Naive B cell (primary cell): Measurements from ENCODE around the gene CCDC169. TPM values are rescaled to one million over a fixed set of nuclear protein-coding genes. Genes with fewer than 3 reads are reported as not detected.

ENCODE experiments used
- ATAC-seq, 2 donors: fragments of 150-1000 bp; cut with Tn5 transposase; 2 replicates each; pipeline ENCODE4 v1.10.0; 2021; ENCODE audit warnings: low read depth in 2 of 2, mild to moderate bottlenecking in 2 of 2, moderate library complexity in 2 of 2
- DNase-seq: peaks from one replicate; pipeline ENCODE4 v3.0.0; 2022
- H3K27ac Mint-ChIP-seq, 6 donors: one replicate each; pipeline ENCODE4 v1.8.0; 2020 to 2022; ENCODE audit warnings: mild to moderate bottlenecking in 6 of 6, mixed read lengths in 6 of 6, moderate library complexity in 5 of 6, inconsistent platforms in 2 of 6
- H3K27me3 Mint-ChIP-seq, 3 donors: one replicate each; pipeline ENCODE4 v1.8.0; 2021 to 2022; ENCODE audit warnings: mixed read lengths in 3 of 3, mild to moderate bottlenecking in 1 of 3
- H3K36me3 Mint-ChIP-seq, 2 donors: one replicate each; pipeline ENCODE4 v1.8.0; 2020 to 2022; ENCODE audit warnings: mixed read lengths in 2 of 2, inconsistent platforms in 1 of 2, mild to moderate bottlenecking in 1 of 2
- H3K4me1 Mint-ChIP-seq, 3 donors: one replicate each; pipeline ENCODE4 v1.8.0; 2020 to 2022; ENCODE audit warnings: mixed read lengths in 3 of 3, inconsistent platforms in 1 of 3, mild to moderate bottlenecking in 1 of 3, moderate library complexity in 1 of 3
- H3K4me3 Mint-ChIP-seq, 8 donors: one replicate each; pipeline ENCODE4 v1.8.0; 2020 to 2022; ENCODE audit warnings: mild to moderate bottlenecking in 8 of 8, mixed read lengths in 8 of 8, moderate library complexity in 8 of 8, inconsistent platforms in 2 of 8
- H3K9me3 Mint-ChIP-seq, 7 donors: one replicate each; pipeline ENCODE4 v1.8.0; 2020 to 2022; ENCODE audit warnings: mixed read lengths in 7 of 7, mild to moderate bottlenecking in 5 of 7, inconsistent platforms in 2 of 7, moderate library complexity in 1 of 7
- polyA plus RNA-seq, 6 donors: library from polyadenylated mRNA; unstranded; fragments of 300-500 nt; fragmentation: Illumina TruSeq; gene quantifications; one replicate each; pipeline ENCODE4 v1.2.3, GENCODE V29; 2021; ENCODE audit warnings: low read depth in 6 of 6

CCDC169 gene
- under 1 TPM in 1 of 6 donors, not detected in 5; 0.46 TPM for polyA plus RNA-seq

GRCh38 chr13:36297366-36298338, at the start of gene CCDC169:
Gene CCDC169 (minus strand): TSS chr13:36297814. CDS start chr13:36297719, 95 bp downstream.
- DNase-seq (peak; percentile 76), ATAC-seq (peak; percentile 94 to 95)
- H3K27ac Mint-ChIP-seq: peak within 1 kb of the TSS in 5 of 6 donors; percentile 39 to 89 (median 80)
- peaks cover 0 to 16% (median 6%) of the 10 kb centered on the region in 3 donors for H3K4me1 Mint-ChIP-seq
- peak within 1 kb of the TSS; percentile 84 to 95 (median 91) for H3K4me3 Mint-ChIP-seq
- H3K9me3 Mint-ChIP-seq: no peaks in the 10 kb centered on the region
- no peaks in the 10 kb centered on the region for H3K36me3 Mint-ChIP-seq
- H3K27me3 Mint-ChIP-seq: peaks cover 16 to 27% (median 17%) of the 10 kb centered on the region in 3 donors

GRCh38 chr13:36346222-36347083, 48.8 kb upstream of the CCDC169 start, which contains the start of gene SPART:
Gene SPART (minus strand): TSS chr13:36346394. CDS start chr13:36335830, 10,564 bp downstream.
- Mint-ChIP-seq H3K27ac (peak within 1 kb of the TSS; percentile 96 to 100 (median 98)), H3K4me3 (peak within 1 kb of the TSS; percentile 82 to 99 (median 97)), H3K36me3 (no peaks in the 10 kb centered on the region), H3K4me1 (peaks cover 12 to 28% (median 24%) of the 10 kb centered on the region in 3 donors), H3K27me3 (no peaks in the 10 kb centered on the region), H3K9me3 (no peaks in the 10 kb centered on the region)
- peak; percentile 91 for DNase-seq
- ATAC-seq: peak; percentile 74 to 75

- DNase-seq (peak; percentile 58), ATAC-seq (peak; percentile 40)
- peak overlapping the region; percentile 96 to 100 (median 98) for H3K27ac Mint-ChIP-seq
- no peaks in the 10 kb centered on the region for H3K36me3 Mint-ChIP-seq
- H3K9me3 Mint-ChIP-seq: no peaks in the 10 kb centered on the region
- no peaks in the 10 kb centered on the region for H3K27me3 Mint-ChIP-seq
- H3K4me1 Mint-ChIP-seq: peaks cover 12 to 28% (median 24%) of the 10 kb centered on the region in 3 donors
- H3K4me3 Mint-ChIP-seq: peak overlapping the region; percentile 82 to 99 (median 97)
These were observed 48.0 kb upstream of the CCDC169 start for GRCh38 chr13:36345438-36346221.

GRCh38 chr13:36344886-36345437, 47.3 kb upstream of the CCDC169 start:
- Mint-ChIP-seq H3K4me1 (peaks cover 12 to 29% (median 28%) of the 10 kb centered on the region in 3 donors), H3K27ac (peak overlapping the region; percentile 95 to 100 (median 98)), H3K27me3 (no peaks in the 10 kb centered on the region), H3K9me3 (no peaks in the 10 kb centered on the region), H3K36me3 (no peaks in the 10 kb centered on the region), H3K4me3 (peak overlapping the region; percentile 82 to 99 (median 97))
- ATAC-seq (peak; percentile 17), DNase-seq (peak; percentile 51)

GRCh38 chr13:36344173-36344572, 46.6 kb upstream of the CCDC169 start:
- no peak for DNase-seq
- H3K36me3 Mint-ChIP-seq: no peaks in the 10 kb centered on the region
- no peaks in the 10 kb centered on the region for H3K9me3 Mint-ChIP-seq
- no peaks in the 10 kb centered on the region for H3K27me3 Mint-ChIP-seq
- peak overlapping the region in 6 of 8 donors; percentile 12 to 98 (median 52) for H3K4me3 Mint-ChIP-seq
- peak overlapping the region in 3 of 6 donors; percentile 59 to 92 (median 63) for H3K27ac Mint-ChIP-seq
- no peak for ATAC-seq
- H3K4me1 Mint-ChIP-seq: peaks cover 19 to 29% (median 28%) of the 10 kb centered on the region in 3 donors

- H3K4me1 Mint-ChIP-seq: peaks cover 23 to 33% (median 28%) of the 10 kb centered on the region in 3 donors
- ATAC-seq (no peak), DNase-seq (no peak)
- H3K36me3 Mint-ChIP-seq: no peaks in the 10 kb centered on the region
- peak overlapping the region in 6 of 8 donors; percentile 12 to 98 (median 48) for H3K4me3 Mint-ChIP-seq
- H3K27me3 Mint-ChIP-seq: no peaks in the 10 kb centered on the region
- H3K9me3 Mint-ChIP-seq: no peaks in the 10 kb centered on the region
- H3K27ac Mint-ChIP-seq: peak overlapping the region in 2 of 6 donors; percentile 59 to 63
These were observed 46.2 kb upstream of the CCDC169 start for GRCh38 chr13:36343766-36344165.

- Mint-ChIP-seq H3K27ac (peak overlapping the region in 1 of 6 donors; percentile 77), H3K4me3 (no peak overlapping the region), H3K36me3 (no peaks in the 10 kb centered on the region), H3K4me1 (peaks cover 26 to 40% (median 28%) of the 10 kb centered on the region in 3 donors), H3K9me3 (no peaks in the 10 kb centered on the region), H3K27me3 (no peaks in the 10 kb centered on the region)
- no peak for DNase-seq
- no peak for ATAC-seq
These were observed 45.1 kb upstream of the CCDC169 start for GRCh38 chr13:36342715-36343114.

GRCh38 chr13:36341718-36342117, 44.1 kb upstream of the CCDC169 start:
- Mint-ChIP-seq H3K36me3 (no peaks in the 10 kb centered on the region), H3K4me3 (no peak overlapping the region), H3K27ac (no peak overlapping the region), H3K4me1 (peaks cover 23 to 44% (median 33%) of the 10 kb centered on the region in 3 donors), H3K9me3 (no peaks in the 10 kb centered on the region), H3K27me3 (no peaks in the 10 kb centered on the region)
- DNase-seq: no peak
- ATAC-seq: no peak

GRCh38 chr13:36339600-36340155, 42.1 kb upstream of the CCDC169 start:
- ATAC-seq (no peak), DNase-seq (no peak)
- Mint-ChIP-seq H3K4me3 (no peak overlapping the region), H3K27ac (peak overlapping the region in 1 of 6 donors; percentile 24), H3K4me1 (peaks cover 11 to 36% (median 34%) of the 10 kb centered on the region in 3 donors), H3K27me3 (no peaks in the 10 kb centered on the region), H3K36me3 (peaks cover 0 to 5% of the 10 kb centered on the region in 2 donors), H3K9me3 (no peaks in the 10 kb centered on the region)

- H3K27me3 Mint-ChIP-seq: no peaks in the 10 kb centered on the region
- H3K36me3 Mint-ChIP-seq: peaks cover 0 to 5% of the 10 kb centered on the region in 2 donors
- ATAC-seq: no peak
- H3K9me3 Mint-ChIP-seq: no peaks in the 10 kb centered on the region
- DNase-seq: no peak
- H3K4me3 Mint-ChIP-seq: no peak overlapping the region
- no peak overlapping the region for H3K27ac Mint-ChIP-seq
- H3K4me1 Mint-ChIP-seq: peaks cover 3 to 37% (median 27%) of the 10 kb centered on the region in 3 donors
These were observed 40.5 kb upstream of the CCDC169 start for GRCh38 chr13:36337938-36338641.

- Mint-ChIP-seq H3K4me1 (peaks cover 3 to 17% (median 13%) of the 10 kb centered on the region in 3 donors), H3K27me3 (no peaks in the 10 kb centered on the region), H3K27ac (no peak overlapping the region), H3K36me3 (peaks cover 10 to 20% of the 10 kb centered on the region in 2 donors), H3K4me3 (no peak overlapping the region), H3K9me3 (no peaks in the 10 kb centered on the region)
- ATAC-seq (no peak), DNase-seq (no peak)
These were observed 35.4 kb upstream of the CCDC169 start for GRCh38 chr13:36332986-36333385.
